Fibroblast of skin of right biceps (primary cell): ENCODE data around the gene OTUD7B.
"Not testable (repeated sequence)": the region's sequence is repeated elsewhere in the genome, so short reads cannot be mapped to it uniquely, and the experiment has no call there.

Experiments
- DNase-seq: peaks from one replicate; pipeline ENCODE4 v3.0.0-alpha.2; 2013

OTUD7B gene

DNA sequence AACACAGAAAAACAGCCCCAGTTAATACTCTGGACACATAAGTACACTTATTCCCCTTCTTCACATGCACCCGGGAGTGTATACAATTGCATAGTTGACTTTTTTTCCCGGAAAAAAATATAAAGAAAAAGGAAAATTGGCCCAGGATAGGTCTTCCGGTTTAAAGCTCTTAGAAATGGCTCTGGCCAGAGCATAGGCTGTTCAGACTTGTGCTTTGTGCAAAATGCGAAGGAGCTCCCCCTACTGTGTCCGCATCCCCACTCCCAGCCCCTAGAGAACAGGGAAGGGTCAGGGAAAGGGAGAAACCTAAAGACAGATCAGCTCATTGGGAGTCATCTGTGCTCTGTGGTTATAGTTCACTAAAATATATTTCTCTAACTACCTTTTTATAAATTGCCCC, 68.3 kb downstream of the OTUD7B start:
- DNase-seq: peak; percentile 36

DNA sequence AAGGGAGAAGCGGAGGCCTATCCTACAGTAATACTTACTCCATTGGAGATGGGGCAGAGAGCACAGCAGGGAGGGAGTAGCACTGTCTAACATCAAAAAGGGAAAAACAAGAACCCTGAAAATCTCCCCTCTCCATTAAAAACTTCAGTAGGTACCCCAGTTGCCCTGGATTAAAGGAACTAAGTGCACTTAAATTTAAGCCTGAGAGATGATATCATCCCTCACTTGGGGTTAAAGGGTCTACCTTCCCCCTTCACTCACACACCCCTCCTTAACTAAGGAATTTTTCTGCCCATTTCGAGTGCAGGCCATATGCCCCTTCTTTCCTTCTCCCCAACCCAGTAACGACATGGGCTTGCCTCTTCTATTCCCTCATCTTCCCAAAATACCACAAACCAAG, 70.1 kb downstream of the OTUD7B start:
- DNase-seq: no peak

DNA sequence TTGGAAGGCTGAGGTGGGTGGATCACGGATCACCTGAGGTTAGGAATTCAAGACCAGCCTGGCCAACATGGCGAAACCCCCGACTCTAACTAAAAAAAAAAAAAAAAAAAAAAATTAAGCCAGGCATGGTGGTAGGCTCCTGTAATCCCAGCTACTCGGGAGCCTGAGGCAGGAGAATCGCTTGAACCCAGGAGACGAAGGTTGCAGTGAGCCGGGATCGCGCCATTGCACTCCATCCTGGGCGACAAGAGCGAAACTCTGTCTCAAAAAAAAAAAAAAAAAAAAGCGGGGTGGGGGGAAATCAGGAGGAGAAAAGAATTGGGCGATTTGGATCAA, 71.9 kb downstream of the OTUD7B start:
- not testable (repeated sequence) for DNase-seq

DNA sequence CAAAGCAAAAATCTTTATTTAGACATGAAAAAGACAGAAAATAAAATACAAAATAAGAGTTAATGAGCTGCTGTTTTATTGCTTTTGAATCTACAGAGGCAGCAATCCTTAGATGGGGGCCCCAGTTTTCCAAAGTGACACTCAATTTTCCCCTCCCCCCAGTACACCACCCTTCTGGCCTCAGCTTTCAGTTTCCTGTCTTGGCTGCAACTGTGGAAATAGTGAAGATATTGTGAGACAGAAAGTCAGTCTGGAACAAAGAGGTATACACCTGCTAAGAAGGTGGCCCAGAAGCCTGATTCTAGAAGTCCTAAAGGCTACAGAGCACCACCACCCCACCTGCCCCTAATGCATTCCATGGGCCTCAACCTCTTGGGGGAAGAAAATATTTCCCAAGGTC, 72.8 kb downstream of the OTUD7B start:
- no peak for DNase-seq

DNA sequence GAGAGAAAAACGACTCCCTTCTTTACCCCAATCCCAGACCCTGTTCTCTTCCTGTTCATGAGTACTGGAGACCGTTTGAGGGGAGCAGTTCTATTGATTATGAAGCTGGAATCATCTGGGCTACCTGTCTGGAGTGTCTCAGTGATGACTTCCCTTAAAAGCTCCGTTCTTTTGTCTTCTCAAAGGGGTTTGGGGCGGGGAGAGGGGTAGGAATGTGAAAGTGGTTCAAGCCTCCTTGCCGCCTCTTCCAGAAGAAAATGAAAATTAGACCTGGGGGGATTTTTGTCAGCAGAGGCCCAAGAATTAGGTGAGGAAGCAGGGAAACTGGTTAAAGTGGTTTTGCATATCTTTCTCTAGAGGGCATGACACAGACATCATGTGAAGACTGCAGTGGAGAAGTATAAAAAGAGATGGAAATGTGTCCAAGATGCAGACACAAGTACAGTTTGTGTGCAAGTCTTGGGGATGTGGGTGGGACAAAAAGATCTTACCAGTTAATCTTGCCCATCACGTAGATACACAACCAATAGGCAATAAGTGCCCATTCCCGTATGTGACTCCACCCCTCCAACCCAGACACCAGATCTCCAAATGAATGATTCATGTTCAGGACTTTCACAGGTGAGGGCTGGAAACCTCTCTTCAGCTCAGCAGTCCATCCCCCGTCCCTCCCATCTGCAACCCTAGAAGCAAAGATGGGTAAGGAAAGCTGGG, 73.4 kb downstream of the OTUD7B start:
- peak; percentile 51 for DNase-seq

DNA sequence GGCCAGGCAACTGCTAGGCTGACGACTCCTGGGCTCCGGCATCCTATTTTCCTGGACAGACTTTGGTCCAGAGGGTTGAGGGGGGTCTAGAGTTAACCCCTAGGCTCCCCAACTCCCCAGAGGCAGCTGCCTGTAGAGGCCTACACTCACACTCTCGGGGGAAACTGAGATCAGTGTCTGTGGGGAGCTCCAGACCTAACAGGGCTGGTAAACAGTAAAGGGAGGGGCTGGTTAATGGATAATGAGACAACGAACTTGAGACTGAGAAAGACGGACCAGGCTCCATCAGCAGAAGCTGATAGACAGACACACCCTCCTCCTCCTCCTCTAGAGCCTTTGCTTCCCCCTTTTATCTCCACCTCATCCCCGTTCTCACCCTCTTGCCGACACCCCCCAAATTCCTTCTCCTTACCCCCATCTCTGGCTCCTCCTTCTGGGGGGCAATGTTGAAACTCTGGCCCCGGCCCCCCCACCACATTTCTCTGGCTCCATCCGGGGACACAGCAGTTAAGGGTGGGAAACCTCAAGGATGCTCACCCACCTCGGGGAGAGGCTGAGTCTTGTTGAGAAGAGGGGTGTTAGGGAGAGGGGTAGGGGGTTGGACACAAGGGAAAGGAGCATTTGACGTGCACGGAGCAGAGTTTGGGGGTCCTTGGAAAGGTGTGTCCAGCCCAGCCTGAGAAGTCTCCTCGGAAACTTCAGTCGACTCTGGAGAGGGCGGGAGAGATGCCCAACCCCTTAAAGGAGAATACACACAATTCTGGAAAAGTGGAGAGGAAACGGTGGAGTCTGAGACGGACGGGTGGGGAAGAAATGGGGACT, 74.1 kb downstream of the OTUD7B start, which contains the start of gene MTMR11:
TSS of gene MTMR11 (minus strand) at position 710 of the 822 bp plus-strand sequence. CDS start at position 478, 232 bp downstream.
- DNase-seq: peak; percentile 55

DNA sequence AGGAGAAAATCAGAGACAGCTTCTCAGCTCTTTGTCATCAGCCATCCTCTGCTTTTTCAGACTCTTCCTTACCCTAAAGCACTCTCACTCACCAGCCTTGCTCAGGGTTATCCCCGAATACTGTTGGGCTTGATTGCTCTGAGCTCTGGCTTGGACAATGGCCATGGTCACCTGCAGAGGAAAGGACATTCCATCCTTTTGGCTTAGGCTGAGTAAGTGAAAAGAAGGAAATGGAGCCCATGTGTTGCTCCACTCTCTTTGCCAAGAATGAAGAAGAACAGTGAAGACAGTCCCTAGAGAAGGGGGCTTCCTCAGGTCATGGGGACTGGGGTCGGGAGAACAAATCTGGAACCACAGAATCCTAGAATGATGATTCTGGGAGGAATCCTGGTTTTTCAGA, 76.2 kb downstream of the OTUD7B start:
- no peak for DNase-seq

DNA sequence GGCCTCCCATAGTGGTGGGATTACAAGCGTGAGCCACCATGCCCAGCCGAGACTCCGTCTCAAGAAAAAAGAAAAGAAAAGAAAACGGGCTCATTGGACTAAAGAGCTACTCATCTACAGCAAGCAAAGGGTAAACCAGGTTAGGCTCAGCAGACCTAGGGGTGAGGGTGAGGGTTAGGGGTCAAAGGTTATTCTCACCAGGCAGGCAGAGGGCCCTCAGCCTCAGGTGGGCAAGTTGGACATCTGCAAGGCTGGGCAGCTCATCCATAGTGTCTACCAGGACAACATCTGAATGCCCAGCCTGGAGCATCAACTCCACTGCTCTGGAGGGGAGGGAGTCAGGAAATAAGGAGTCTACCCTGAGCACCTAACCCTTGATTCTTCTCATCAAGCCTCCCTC, 77.3 kb downstream of the OTUD7B start:
- DNase-seq: no peak

DNA sequence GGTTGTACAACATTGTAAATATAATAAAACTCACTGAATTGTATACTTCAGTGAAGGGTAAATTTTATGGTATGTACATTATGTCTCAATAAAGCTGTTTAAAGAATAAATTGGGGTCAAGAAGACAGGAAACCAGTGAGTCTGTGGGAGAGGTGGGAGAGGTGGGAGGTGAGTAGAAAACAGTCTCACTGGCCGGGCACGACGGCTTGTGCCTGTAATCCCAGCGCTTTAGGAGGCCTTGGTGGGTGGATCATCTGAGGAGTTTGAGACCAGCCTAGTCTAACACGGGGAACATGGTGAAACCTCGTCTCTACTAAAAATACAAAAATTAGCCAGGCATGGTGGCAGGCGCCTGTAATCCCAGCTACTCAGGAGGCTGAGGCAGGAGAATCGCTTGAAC, 78.1 kb downstream of the OTUD7B start:
- DNase-seq: no peak

DNA sequence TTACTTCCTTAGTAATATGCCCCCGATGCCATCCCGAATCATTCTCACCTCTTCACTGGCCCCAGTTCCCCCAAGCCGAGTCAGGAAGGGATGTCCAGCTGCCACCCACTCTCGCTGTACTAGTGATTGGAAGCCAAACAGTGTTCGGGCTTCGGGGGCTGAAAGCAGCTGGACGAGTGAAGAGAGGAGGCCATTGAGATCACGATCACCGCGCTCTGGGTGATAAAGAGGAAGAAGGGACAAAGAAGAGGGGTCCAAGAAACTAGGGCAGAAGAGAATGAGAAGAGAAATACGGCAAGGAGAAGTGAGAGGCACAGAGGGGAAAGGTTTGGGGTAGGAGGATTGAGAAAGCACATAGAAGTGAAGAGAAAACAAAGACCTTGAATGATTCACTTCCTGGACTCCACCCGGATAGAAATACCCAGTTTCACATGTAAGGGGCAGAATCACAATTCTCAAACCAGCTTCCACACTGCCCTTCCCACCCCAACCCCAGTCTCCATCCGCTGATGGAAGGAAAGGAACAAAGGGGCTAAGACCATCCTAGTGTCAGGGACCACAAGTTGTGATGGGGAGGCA, 79.2 kb downstream of the OTUD7B start:
- DNase-seq: peak; percentile 16

DNA sequence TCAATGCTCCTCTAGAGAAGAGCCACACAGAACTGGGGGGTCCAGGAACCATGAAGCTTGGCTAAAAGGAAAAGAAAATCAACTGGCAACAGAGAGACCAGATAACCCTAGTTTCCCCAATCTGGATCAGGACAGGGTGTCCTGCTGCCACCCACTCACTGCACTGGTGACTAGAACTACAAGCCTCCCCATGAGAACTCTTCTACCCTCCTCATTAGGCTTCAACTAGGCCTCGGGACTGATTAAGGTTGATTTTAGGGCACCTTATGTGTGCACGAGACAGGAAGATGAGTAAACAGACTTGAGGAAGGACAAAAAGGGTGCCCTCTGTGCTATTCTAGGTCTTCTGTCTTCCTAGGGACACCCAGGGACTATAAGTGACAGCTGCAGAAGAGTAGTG, 80.7 kb downstream of the OTUD7B start:
- DNase-seq: no peak

DNA sequence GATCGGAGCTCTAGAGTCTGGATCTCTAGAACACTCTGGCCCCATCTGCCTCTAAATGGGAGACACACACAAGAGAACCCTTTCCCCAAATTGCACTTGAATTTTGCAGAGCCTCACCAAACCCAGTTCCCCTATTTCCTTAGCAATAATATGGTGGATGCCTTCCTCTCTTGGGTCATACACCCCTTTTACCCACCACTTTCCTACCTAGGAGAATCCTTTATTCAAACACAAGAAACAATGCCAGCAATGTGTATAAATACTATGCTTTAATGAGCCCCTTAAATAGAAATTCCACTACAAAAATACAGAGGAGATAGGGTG, 82.2 kb downstream of the OTUD7B start:
- DNase-seq: no peak

DNA sequence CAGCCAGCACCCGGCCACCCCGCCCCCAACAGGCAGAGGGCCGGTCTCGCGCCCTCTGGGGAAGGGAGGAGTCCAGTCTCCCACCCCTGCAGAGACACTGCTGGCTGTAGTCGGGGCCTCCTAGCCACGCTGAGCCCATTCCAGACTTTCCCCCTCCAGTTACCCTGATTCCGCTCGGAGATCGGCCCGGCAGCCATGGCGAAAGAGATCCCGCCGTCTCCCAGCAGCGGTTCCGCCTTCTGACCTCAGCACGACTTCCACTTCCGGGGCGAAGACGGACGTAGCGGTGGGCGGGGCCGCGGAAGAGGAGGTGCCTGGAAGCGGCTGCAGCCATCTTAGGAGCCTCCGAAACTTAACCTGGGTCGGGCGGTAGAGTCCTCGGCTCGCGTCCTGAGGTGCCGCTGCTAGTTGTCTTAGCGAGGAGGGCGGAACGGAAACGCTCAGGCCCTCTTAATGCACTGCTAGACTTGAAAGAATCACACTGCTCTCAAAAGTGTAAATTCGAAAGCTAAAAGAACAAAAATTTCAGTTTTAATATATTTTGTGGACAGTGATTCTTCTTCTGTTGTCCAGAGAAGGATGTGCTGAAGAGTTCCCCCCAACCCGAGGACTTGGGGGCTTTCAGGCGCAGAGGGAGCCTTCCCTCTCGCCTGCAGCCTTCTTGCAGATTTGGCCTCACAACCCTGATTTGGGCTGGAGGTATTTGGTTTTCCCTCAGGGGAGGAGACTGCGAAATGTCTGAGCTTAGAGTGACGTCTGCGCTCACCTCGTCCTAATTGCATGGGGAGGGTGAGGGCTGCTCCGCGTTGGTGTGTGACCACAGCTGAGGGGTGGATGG, 82.7 kb downstream of the OTUD7B start, which contains the start of gene SF3B4:
TSS of gene SF3B4 (minus strand) at position 241 of the 838 bp plus-strand sequence. CDS start at position 197, 44 bp downstream.
- DNase-seq: peak; percentile 93

DNA sequence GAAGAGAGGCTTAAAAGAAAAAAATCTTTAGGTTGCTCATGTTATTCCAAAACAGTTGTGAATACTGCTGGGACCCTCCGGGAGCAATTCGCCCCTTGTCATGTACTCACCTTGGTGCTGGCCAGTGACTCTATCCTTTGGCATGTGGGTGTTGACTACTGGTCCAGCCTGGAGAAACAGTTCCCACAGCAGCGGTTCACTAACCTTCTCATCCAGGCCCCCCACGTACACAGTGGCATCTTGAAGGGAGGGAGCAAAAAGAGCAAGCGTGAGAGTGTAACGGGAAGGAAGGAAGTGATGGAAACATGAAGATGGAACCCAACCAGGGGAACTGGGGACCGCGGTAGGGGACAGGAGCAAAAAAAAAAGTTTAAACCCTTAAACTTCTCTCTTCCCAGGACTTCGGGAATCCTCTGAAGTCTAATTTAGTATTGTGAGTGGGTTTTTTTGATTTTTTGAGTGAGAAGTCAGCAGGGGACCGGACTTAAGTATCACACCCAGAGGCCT, 83.4 kb downstream of the OTUD7B start:
- peak; percentile 33 for DNase-seq

DNA sequence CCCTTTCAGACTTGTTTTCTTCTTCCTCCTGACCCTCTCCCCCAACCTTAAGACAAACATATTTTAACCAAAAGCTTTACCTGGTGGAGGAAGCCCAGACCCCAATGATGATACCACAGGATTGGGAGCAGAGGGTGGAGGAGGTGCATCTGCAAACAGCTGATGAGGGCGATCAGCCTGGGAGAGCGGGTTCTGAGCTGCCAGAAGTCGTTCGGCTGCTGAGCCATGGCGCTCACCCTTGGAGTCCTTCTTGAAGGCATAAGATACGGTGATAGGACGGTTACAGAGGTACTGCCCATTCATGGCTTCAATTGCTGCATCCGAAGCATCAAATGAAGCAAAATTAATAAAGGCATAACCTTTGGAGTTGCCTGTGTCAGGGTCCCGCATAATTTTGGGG, 84.2 kb downstream of the OTUD7B start:
- no peak for DNase-seq

DNA sequence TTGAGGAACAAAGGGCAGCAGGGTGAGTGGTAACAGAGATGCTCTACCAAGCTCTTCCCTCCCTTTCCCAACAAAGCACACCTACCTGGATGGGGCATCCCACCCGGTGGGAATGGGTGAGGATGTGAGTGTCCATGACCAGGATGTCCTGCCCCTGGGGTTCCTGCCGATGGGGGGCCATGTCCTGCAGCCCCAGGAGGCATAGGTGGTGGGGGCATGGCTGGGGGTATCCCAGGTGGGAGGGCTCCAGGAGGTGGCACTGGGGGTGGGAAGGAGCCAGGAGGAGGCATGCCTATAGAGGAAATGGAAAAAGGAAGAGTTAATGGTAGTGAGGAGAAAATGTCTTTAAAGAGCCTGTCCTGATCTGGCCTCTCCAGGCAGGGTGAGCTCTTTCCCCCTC, 84.8 kb downstream of the OTUD7B start:
- no peak for DNase-seq

DNA sequence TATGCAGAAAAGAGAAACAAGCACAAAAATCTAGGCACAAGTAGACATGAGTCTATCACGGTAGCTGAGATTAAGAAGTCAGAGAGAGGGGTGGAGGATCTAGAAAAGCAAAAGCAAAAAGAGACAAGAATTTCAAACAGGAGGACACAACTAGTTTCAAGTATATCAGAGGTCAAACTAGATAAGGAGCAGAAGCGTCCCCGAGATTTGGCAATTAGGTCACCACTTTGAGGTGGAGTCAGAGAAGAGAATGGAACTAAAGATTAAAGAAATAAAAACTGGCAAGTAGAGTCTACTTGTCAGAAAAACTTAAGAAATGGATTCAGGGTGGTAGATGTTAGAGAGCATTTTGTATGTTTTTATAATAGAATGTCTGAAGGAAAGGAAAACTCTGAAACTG, 85.2 kb downstream of the OTUD7B start:
- DNase-seq: no peak

DNA sequence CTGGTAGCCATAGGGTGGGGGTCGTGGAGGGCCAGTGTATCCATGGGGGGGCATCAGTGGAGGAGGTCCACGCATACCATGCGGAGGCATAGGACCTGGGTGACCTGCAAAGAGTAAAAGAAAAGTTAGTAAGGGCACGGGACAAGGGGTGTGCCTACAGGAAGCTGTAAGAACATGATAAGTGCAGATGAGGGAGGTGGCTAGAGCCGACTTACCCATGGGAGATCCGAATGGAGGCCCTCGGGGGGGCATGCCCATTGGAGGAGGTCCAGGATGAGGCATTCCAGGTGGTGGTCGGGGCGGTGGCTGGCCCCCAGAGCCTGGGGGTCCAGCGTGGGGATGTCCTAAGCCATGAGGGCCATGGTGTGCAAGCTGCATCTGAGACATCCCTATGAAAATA, 86.9 kb downstream of the OTUD7B start:
- DNase-seq: no peak

DNA sequence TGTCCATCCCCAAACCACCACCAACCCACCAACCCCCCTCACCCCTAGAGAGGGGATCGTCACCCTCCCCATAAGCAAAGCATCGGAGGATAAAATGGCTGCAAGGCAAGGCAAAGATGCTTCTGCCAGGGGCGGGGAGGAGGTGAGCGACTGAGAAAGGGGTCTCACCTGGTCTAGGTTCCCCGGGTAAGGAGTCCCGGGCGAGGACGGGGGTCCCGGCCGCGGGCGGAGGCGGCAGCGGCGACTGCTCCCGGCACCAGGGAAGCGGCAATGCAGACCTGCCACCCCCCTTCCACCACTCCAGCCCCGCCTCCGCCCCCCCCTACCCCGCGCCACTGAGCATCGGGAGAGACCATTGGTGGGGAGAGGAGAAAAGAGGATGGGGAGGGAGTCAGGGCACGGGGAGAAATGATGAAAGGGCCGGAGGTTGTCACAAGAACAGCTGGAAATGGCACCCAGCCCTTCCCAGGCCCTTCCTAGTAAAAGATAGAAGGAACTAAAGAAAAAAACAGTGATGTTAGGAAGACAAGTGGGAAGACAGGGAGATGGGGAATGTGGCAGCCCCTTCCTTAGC, 92.9 kb downstream of the OTUD7B start, which contains the start of gene SV2A:
TSS of gene SV2A (minus strand) at position 274 of the 574 bp plus-strand sequence. CDS start 4,004 bp downstream, outside the sequence.
- DNase-seq: peak; percentile 74

DNA sequence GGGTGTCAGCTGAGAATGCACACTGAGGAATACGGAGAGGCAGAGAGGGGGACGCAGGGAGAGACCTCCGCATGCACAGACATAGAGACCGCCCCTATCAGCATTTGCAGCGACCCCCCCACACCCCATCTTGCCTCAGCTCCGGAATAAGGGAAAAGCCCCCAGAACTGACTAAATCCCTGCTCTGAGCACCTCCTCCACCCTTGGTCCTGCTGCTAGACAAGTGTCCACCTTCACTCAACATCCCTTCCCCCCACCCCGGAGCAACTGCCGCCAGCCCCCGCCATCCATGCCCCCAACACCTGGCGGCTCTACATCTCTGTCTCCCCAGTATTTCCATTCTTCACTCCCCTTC, 93.7 kb downstream of the OTUD7B start:
- DNase-seq: no peak

DNA sequence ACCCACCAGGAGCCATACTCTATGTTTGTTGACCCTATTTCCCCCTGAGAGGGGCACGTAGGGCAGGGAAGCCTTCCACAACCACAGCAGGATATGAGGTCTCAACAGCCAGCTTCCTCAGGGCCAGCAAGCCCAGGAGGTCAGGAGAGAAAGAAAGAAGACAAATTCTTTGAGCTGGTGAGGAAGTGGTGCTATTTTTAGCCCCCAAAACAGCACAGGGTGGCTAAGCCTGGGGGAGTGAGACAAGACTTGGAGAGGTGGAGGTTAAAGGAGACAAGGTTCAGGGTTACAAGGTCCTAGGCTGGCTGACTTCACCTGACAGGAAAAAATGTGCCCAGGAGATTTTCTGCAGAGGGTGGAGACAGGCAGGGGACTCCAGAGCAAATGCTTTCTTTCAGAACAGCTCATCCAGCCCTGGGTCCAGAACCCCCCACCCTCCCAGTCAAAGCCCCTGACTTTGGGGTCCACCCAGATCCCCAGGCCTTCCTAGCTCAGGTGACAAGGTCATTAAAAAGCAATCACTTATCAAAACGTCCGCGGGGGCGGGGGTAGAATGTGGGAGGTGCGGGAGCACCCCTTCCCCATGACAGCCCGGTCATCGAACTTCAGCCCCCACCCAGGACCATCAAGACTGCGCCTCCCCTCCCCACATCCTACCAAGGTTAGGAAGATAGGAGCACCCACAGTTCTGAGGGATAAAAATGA, 94.2 kb downstream of the OTUD7B start:
- DNase-seq: peak; percentile 9
